GM23338 (cell line): Measurements from ENCODE around the gene OLFM1. TPM values are rescaled to one million over a fixed set of nuclear protein-coding genes. Genes with fewer than 3 reads are reported as not detected.

Experiments
- ATAC-seq: fragments of 200-7000 bp; cut with Tn5 transposase; 3 replicates; pipeline ENCODE4 v1.9.1; 2020
- DNase-seq: peaks from one replicate; pipeline ENCODE4 v3.0.0-alpha.2; 2015; ENCODE audit warnings: low spot score
- H2AFZ ChIP-seq: fragments of 200-600 bp; sonication (generic); 2 replicates; pipeline ENCODE4 v1.8.0; 2016; ENCODE audit warnings: antibody characterized with exemption, mild to moderate bottlenecking, moderate library complexity
- H3F3A ChIP-seq: fragments of 200-600 bp; sonication (generic); replicated peaks from 2 replicates; pipeline ENCODE4 v1.8.0; 2017; ENCODE audit warnings: antibody characterized with exemption, mixed run types, low read depth
- H3K27ac ChIP-seq: fragments of 200-600 bp; sonication (generic); 2 replicates; pipeline ENCODE4 v1.6.1; 2016; ENCODE audit warnings: low read depth
- H3K27me3 ChIP-seq: fragments of 200-600 bp; sonication (generic); 2 replicates; pipeline ENCODE4 v1.8.0; 2016; ENCODE audit warnings: mild to moderate bottlenecking, mixed run types, moderate library complexity; ENCODE audit not compliant: insufficient read depth
- H3K36me3 ChIP-seq: fragments of 200-600 bp; sonication (generic); 2 replicates; pipeline ENCODE4 v1.8.0; 2016; ENCODE audit warnings: mild to moderate bottlenecking; ENCODE audit not compliant: insufficient read depth
- H3K4me1 ChIP-seq: fragments of 200-600 bp; sonication (generic); 2 replicates; pipeline ENCODE4 v1.8.0; 2016; ENCODE audit warnings: mild to moderate bottlenecking, moderate library complexity; ENCODE audit not compliant: insufficient read depth
- H3K4me2 ChIP-seq: fragments of 200-600 bp; sonication (generic); 2 replicates; pipeline ENCODE4 v1.7.1; 2017; ENCODE audit warnings: mixed run types
- H3K4me3 ChIP-seq: fragments of 200-600 bp; sonication (generic); 2 replicates; pipeline ENCODE4 v1.6.1; 2016; ENCODE audit warnings: mixed run types
- H3K79me2 ChIP-seq: fragments of 200-600 bp; sonication (generic); replicated peaks from 2 replicates; pipeline ENCODE4 v1.8.0; 2017; ENCODE audit warnings: mild to moderate bottlenecking; ENCODE audit not compliant: insufficient read depth
- H3K9me2 ChIP-seq: fragments of 200-600 bp; sonication (generic); 2 replicates; pipeline ENCODE4 v1.8.0; 2017; ENCODE audit not compliant: insufficient read depth
- H4K20me1 ChIP-seq: fragments of 200-600 bp; sonication (generic); replicated peaks from 2 replicates; pipeline ENCODE4 v1.8.0; 2017; ENCODE audit warnings: mild to moderate bottlenecking; ENCODE audit not compliant: insufficient read depth
- H3K27ac Mint-ChIP-seq: 2 replicates; pipeline ENCODE4 v1.8.0; 2020; ENCODE audit warnings: inconsistent platforms, mild to moderate bottlenecking, moderate library complexity, mixed read lengths
- H3K27me3 Mint-ChIP-seq: 3 replicates; pipeline ENCODE4 v1.8.0; 2022; ENCODE audit warnings: low read depth, mild to moderate bottlenecking, moderate library complexity, mixed read lengths, inconsistent platforms; ENCODE audit not compliant: insufficient read depth, poor library complexity
- H3K36me3 Mint-ChIP-seq: 3 replicates; pipeline ENCODE4 v1.8.0; 2021; ENCODE audit warnings: low read depth, mild to moderate bottlenecking, inconsistent platforms, moderate library complexity, mixed read lengths
- H3K4me1 Mint-ChIP-seq: 3 replicates; pipeline ENCODE4 v1.8.0; 2020; ENCODE audit warnings: mild to moderate bottlenecking, inconsistent platforms, mixed read lengths
- H3K4me3 Mint-ChIP-seq: 3 replicates; pipeline ENCODE4 v1.8.0; 2021; ENCODE audit warnings: moderate library complexity, mild to moderate bottlenecking, inconsistent platforms, mixed read lengths
- H3K9me3 Mint-ChIP-seq: 3 replicates; pipeline ENCODE4 v1.8.0; 2020; ENCODE audit warnings: moderate library complexity, mild to moderate bottlenecking, inconsistent platforms, mixed read lengths
- CREB1 ChIP-seq: fragments of 250-450 bp; sonication (Bioruptor Pico); IDR thresholded peaks from 2 replicates; pipeline ENCODE4 v1.5.0; 2020; ENCODE audit warnings: low read depth, mild to moderate bottlenecking, moderate library complexity
- EZH2 ChIP-seq: fragments of 200-600 bp; sonication (generic); IDR thresholded peaks from one replicate; pipeline ENCODE4 v1.8.0; 2017; ENCODE audit warnings: antibody characterized with exemption, mild to moderate bottlenecking, low read depth; ENCODE audit not compliant: unreplicated experiment
- EZH2phosphoT487 ChIP-seq: fragments of 200-600 bp; sonication (generic); IDR thresholded peaks from one replicate; pipeline ENCODE4 v1.8.1; 2018; ENCODE audit warnings: antibody characterized with exemption; ENCODE audit not compliant: unreplicated experiment
- JUNB ChIP-seq: IDR thresholded peaks from one replicate; pipeline ENCODE4 v1.6.1; 2016; ENCODE audit warnings: antibody characterized with exemption; ENCODE audit not compliant: unreplicated experiment
- NANOG ChIP-seq: IDR thresholded peaks from 2 replicates; pipeline ENCODE4 v1.6.1; 2016; ENCODE audit warnings: antibody characterized with exemption, borderline replicate concordance
- POLR2AphosphoS5 ChIP-seq: IDR thresholded peaks from 2 replicates; pipeline ENCODE4 v1.6.1; 2016; ENCODE audit warnings: antibody characterized with exemption, low read depth
- STAT1 ChIP-seq: IDR thresholded peaks from one replicate; pipeline ENCODE4 v1.6.1; 2016; ENCODE audit warnings: antibody characterized with exemption; ENCODE audit not compliant: unreplicated experiment
- ZNF114 ChIP-seq: fragments of 250-450 bp; sonication (Bioruptor Pico); IDR thresholded peaks from 2 replicates; pipeline ENCODE4 v1.5.0; 2020; ENCODE audit warnings: mild to moderate bottlenecking, moderate library complexity
- ZNF331 ChIP-seq: fragments of 250-450 bp; sonication (Bioruptor Pico); IDR thresholded peaks from 2 replicates; pipeline ENCODE4 v1.5.0; 2020; ENCODE audit warnings: low read depth, mild to moderate bottlenecking, moderate library complexity
- polyA plus RNA-seq: library from polyadenylated mRNA; unstranded; fragments of >200 nt; fragmentation: Nextera tagmentation; extraction: Ambion mirVana; gene quantifications from 2 replicates; pipeline ENCODE4 v1.2.1, GENCODE V29; 2016
- total RNA-seq: library from RNA; depleted of rRNA; stranded (reverse); fragments of >200 nt; shearing (Covaris generic); gene quantifications from 2 replicates; pipeline ENCODE4 v1.2.3, GENCODE V29; 2014
- TF ChIP-seq, protein P1 (sequence below): IDR thresholded peaks from 2 replicates; pipeline ENCODE4 v1.6.1; 2016; ENCODE audit warnings: antibody characterized with exemption
- TF ChIP-seq, protein P2 (sequence below), 2 experiments: fragments of 200-600 bp in 1 of 2; sonication (generic) in 1 of 2; conservative IDR thresholded peaks; 2 replicates each; pipeline versions ENCODE4 v1.5.1 to v1.6.1; 2016 to 2017; ENCODE audit warnings: antibody characterized with exemption in 2 of 2, low read depth in 2 of 2, mild to moderate bottlenecking in 2 of 2, moderate library complexity in 1 of 2
- TF ChIP-seq, protein P3 (sequence below): fragments of 250-450 bp; sonication (Bioruptor Pico); IDR thresholded peaks from 2 replicates; pipeline ENCODE4 v1.5.0; 2020; ENCODE audit warnings: mild to moderate bottlenecking, moderate library complexity
- TF ChIP-seq, protein P4 (sequence below): IDR thresholded peaks from one replicate; pipeline ENCODE4 v1.6.1; 2018; ENCODE audit warnings: antibody characterized with exemption; ENCODE audit not compliant: unreplicated experiment

The OLFM1 gene
- total and polyA plus RNA-seq, 2 experiments from 2014 or later: 20.6 to 40.1 TPM

DNA sequence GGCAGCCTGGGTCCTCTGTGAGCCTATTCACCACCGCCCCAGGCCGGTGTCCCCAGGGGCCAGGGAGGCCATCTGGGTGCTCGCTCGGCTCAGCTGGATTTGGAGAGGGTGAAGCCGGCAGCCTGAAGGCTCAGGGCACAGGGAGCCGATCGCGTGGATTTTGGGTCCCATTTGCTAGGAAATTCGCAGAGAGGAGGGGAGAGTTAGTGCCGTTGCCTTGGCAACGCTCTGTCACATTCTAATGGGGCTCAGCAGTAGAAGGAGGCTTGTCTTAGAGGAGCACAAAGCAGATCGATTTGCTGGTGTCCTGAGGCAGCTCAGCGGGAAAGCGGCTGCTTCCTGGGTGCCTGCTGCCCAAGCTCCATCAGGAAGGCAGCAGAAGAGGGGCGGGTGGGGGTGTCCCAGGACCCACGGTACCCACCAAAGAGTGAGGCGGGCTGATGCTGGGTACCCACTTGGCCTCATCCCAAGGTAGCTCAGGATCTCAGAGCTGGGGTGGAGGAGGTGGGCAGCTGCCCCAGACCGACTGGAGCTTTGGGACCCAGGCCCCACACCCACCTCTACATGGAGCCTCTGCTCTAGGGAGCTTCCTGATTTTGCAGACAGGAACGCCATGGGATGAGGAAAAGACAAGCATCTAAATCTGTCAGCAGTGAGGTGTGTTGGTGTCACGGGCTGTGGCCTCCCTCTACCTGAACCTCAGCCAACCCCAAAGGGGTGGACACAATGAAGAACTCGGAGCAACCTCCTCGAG lies 17.1 kb upstream of the OLFM1 start:
- no peak overlapping the region for H3K4me2 ChIP-seq
- peaks cover 21% of the 10 kb centered on the region for H3K27me3 Mint-ChIP-seq

More for the DNA sequence above, 17.1 kb upstream of the OLFM1 start:
- no peak overlapping the region for H3K4me3 ChIP-seq
- Mint-ChIP-seq H3K9me3 (peaks cover 12% of the 10 kb centered on the region), H3K4me1 (peaks cover 10% of the 10 kb centered on the region), H3K4me3 (no peak overlapping the region), H3K36me3 (no peaks in the 10 kb centered on the region), H3K27ac (no peak overlapping the region)
- DNase-seq (peak; percentile 48), ATAC-seq (peak; percentile 64)
- no peak overlapping the region for H3K27ac ChIP-seq
- TF ChIP-seq CREB1 (CRISPR knock-in tag): no peak
- TF ChIP-seq NANOG: no peak
- TF ChIP-seq, protein P1, sequence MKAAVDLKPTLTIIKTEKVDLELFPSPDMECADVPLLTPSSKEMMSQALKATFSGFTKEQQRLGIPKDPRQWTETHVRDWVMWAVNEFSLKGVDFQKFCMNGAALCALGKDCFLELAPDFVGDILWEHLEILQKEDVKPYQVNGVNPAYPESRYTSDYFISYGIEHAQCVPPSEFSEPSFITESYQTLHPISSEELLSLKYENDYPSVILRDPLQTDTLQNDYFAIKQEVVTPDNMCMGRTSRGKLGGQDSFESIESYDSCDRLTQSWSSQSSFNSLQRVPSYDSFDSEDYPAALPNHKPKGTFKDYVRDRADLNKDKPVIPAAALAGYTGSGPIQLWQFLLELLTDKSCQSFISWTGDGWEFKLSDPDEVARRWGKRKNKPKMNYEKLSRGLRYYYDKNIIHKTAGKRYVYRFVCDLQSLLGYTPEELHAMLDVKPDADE: no peak
- no peak for TF ChIP-seq EZH2
- no peak for TF ChIP-seq EZH2phosphoT487
- no peak for TF ChIP-seq STAT1
- no peak for TF ChIP-seq ZNF114
- TF ChIP-seq, protein P2, sequence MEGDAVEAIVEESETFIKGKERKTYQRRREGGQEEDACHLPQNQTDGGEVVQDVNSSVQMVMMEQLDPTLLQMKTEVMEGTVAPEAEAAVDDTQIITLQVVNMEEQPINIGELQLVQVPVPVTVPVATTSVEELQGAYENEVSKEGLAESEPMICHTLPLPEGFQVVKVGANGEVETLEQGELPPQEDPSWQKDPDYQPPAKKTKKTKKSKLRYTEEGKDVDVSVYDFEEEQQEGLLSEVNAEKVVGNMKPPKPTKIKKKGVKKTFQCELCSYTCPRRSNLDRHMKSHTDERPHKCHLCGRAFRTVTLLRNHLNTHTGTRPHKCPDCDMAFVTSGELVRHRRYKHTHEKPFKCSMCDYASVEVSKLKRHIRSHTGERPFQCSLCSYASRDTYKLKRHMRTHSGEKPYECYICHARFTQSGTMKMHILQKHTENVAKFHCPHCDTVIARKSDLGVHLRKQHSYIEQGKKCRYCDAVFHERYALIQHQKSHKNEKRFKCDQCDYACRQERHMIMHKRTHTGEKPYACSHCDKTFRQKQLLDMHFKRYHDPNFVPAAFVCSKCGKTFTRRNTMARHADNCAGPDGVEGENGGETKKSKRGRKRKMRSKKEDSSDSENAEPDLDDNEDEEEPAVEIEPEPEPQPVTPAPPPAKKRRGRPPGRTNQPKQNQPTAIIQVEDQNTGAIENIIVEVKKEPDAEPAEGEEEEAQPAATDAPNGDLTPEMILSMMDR (conservative IDR thresholded peaks at IDR 0.05; ENCODE audit: low read depth in 2 of 2): no peak
- TF ChIP-seq ZNF331 (CRISPR knock-in tag): no peak
- TF ChIP-seq, protein P3, sequence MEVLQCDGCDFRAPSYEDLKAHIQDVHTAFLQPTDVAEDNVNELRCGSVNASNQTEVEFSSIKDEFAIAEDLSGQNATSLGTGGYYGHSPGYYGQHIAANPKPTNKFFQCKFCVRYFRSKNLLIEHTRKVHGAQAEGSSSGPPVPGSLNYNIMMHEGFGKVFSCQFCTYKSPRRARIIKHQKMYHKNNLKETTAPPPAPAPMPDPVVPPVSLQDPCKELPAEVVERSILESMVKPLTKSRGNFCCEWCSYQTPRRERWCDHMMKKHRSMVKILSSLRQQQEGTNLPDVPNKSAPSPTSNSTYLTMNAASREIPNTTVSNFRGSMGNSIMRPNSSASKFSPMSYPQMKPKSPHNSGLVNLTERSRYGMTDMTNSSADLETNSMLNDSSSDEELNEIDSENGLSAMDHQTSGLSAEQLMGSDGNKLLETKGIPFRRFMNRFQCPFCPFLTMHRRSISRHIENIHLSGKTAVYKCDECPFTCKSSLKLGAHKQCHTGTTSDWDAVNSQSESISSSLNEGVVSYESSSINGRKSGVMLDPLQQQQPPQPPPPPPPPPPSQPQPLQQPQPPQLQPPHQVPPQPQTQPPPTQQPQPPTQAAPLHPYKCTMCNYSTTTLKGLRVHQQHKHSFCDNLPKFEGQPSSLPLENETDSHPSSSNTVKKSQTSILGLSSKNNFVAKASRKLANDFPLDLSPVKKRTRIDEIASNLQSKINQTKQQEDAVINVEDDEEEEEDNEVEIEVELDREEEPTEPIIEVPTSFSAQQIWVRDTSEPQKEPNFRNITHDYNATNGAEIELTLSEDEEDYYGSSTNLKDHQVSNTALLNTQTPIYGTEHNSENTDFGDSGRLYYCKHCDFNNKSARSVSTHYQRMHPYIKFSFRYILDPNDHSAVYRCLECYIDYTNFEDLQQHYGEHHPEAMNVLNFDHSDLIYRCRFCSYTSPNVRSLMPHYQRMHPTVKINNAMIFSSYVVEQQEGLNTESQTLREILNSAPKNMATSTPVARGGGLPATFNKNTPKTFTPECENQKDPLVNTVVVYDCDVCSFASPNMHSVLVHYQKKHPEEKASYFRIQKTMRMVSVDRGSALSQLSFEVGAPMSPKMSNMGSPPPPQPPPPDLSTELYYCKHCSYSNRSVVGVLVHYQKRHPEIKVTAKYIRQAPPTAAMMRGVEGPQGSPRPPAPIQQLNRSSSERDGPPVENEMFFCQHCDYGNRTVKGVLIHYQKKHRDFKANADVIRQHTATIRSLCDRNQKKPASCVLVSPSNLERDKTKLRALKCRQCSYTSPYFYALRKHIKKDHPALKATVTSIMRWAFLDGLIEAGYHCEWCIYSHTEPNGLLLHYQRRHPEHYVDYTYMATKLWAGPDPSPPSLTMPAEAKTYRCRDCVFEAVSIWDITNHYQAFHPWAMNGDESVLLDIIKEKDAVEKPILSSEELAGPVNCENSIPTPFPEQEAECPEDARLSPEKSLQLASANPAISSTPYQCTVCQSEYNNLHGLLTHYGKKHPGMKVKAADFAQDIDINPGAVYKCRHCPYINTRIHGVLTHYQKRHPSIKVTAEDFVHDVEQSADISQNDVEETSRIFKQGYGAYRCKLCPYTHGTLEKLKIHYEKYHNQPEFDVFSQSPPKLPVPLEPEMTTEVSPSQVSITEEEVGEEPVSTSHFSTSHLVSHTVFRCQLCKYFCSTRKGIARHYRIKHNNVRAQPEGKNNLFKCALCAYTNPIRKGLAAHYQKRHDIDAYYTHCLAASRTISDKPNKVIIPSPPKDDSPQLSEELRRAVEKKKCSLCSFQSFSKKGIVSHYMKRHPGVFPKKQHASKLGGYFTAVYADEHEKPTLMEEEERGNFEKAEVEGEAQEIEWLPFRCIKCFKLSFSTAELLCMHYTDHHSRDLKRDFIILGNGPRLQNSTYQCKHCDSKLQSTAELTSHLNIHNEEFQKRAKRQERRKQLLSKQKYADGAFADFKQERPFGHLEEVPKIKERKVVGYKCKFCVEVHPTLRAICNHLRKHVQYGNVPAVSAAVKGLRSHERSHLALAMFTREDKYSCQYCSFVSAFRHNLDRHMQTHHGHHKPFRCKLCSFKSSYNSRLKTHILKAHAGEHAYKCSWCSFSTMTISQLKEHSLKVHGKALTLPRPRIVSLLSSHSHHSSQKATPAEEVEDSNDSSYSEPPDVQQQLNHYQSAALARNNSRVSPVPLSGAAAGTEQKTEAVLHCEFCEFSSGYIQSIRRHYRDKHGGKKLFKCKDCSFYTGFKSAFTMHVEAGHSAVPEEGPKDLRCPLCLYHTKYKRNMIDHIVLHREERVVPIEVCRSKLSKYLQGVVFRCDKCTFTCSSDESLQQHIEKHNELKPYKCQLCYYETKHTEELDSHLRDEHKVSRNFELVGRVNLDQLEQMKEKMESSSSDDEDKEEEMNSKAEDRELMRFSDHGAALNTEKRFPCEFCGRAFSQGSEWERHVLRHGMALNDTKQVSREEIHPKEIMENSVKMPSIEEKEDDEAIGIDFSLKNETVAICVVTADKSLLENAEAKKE (CRISPR knock-in tag): no peak
- no peak for TF ChIP-seq POLR2AphosphoS5
- TF ChIP-seq JUNB: no peak
- TF ChIP-seq, protein P4, sequence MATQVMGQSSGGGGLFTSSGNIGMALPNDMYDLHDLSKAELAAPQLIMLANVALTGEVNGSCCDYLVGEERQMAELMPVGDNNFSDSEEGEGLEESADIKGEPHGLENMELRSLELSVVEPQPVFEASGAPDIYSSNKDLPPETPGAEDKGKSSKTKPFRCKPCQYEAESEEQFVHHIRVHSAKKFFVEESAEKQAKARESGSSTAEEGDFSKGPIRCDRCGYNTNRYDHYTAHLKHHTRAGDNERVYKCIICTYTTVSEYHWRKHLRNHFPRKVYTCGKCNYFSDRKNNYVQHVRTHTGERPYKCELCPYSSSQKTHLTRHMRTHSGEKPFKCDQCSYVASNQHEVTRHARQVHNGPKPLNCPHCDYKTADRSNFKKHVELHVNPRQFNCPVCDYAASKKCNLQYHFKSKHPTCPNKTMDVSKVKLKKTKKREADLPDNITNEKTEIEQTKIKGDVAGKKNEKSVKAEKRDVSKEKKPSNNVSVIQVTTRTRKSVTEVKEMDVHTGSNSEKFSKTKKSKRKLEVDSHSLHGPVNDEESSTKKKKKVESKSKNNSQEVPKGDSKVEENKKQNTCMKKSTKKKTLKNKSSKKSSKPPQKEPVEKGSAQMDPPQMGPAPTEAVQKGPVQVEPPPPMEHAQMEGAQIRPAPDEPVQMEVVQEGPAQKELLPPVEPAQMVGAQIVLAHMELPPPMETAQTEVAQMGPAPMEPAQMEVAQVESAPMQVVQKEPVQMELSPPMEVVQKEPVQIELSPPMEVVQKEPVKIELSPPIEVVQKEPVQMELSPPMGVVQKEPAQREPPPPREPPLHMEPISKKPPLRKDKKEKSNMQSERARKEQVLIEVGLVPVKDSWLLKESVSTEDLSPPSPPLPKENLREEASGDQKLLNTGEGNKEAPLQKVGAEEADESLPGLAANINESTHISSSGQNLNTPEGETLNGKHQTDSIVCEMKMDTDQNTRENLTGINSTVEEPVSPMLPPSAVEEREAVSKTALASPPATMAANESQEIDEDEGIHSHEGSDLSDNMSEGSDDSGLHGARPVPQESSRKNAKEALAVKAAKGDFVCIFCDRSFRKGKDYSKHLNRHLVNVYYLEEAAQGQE: no peak
- H3K79me2 ChIP-seq: no peaks in the 10 kb centered on the region
- H4K20me1 ChIP-seq: no peaks in the 10 kb centered on the region
- H3K4me1 ChIP-seq: peaks cover 2% of the 10 kb centered on the region; the same call in 1 of the 2 replicates
- no peaks in the 10 kb centered on the region for H3K9me2 ChIP-seq
- peaks cover 4% of the 10 kb centered on the region; the same call in 1 of the 2 replicates for H3K27me3 ChIP-seq
- no peaks in the 10 kb centered on the region for H3K36me3 ChIP-seq
- no peaks in the 10 kb centered on the region for H3F3A ChIP-seq
- no peak overlapping the region for H2AFZ ChIP-seq
